Measurements from ENCODE around the gene ATP5MK.
"Not testable (repeated sequence)": the region's sequence is repeated elsewhere in the genome, so short reads cannot be mapped to it uniquely, and the experiment has no call there.

Gene ATP5MK

DNA sequence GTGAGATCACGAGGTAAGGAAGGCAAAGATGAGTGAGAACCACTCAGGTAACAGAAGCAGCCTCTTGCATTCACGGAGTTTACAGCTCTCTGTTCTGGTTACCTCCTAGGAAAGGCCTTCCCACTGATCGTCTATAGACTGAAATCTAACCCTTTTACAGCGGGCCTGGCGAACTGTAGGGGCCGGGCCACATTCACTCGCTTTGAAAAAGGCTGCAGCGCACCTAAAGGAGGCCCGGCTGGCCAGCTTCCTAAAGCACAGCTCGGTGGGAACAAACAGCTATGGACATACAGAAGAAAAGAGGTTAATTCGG lies 565 bp downstream of the ATP5MK start:
- H3K4me1 ChIP-seq (ENCODE audit: control insufficient read depth, insufficient read depth, low read length) = peaks cover 21% of the 10 kb centered on the region
- peaks cover 50% of the 10 kb centered on the region for H3K36me3 ChIP-seq (ENCODE audit: insufficient read depth, low read length)
- H3K9me3 ChIP-seq (replicated peaks; ENCODE audit: low read length) = no peaks in the 10 kb centered on the region

DNA sequence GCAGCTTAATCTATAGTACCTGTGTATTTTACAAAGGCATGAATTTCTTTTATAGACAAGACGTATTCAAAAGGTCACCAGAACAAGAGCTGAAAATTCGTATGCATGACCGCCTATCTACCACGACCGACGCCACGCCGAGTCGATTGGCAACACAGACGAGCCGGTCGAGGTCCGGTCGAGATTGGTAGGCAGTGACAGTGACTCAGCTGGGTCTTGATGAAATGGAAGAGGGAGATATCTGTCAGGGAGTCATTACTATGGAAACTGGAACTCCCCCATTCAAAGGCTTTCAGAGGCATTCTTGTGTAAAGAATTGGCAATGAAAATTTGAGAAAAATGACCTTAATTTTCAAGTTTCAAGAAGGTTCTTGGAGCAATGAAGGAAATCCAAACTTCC lies 2.1 kb downstream of the ATP5MK start:
- peak overlapping the region; percentile 5 for H3K4me2 ChIP-seq (ENCODE audit: low read length)

More for the DNA sequence above, 565 bp downstream of the ATP5MK start:
- no peaks in the 10 kb centered on the region for H3K27me3 ChIP-seq (ENCODE audit: control insufficient read depth, insufficient read depth, low read length)
- H3K4me3 ChIP-seq (ENCODE audit: low read length) = peak overlapping the region; percentile 98
- peak overlapping the region; percentile 99 for H3K4me2 ChIP-seq (ENCODE audit: low read length)
- peak overlapping the region; percentile 98 for H3K9ac ChIP-seq (ENCODE audit: low read depth, low read length)

DNA sequence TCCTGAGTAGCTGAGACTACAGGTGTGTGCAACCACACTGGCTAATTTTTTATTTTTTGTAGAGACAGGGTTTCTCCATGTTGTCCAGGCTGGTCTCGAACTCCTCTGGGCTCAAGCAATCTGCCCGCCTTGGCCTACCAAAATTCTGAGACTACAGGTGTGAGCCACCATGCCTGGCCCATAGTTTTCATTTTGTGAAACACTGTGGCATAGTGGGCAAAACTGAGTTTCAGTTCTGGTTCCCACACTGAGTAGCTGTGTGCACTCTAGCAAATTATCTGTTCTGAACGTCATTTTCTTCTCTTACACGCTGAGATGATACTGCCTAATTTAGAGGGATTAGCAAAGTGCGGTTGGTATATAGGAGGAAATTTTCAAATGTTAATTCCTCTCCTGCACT lies 13.5 kb downstream of the ATP5MK start:
- no peak overlapping the region for H3K4me3 ChIP-seq (ENCODE audit: low read length)
- no peak overlapping the region for H3K9ac ChIP-seq (ENCODE audit: low read depth, low read length)
- H3K4me2 ChIP-seq (ENCODE audit: low read length) = no peak overlapping the region
- H3K4me1 ChIP-seq (ENCODE audit: control insufficient read depth, insufficient read depth, low read length) = no peaks in the 10 kb centered on the region
- peaks cover 19% of the 10 kb centered on the region for H3K36me3 ChIP-seq (ENCODE audit: insufficient read depth, low read length)
- H3K27me3 ChIP-seq (ENCODE audit: control insufficient read depth, insufficient read depth, low read length) = no peaks in the 10 kb centered on the region
- no peaks in the 10 kb centered on the region for H3K9me3 ChIP-seq (replicated peaks; ENCODE audit: low read length)

More for the DNA sequence above, 2.1 kb downstream of the ATP5MK start:
- H3K4me1 ChIP-seq (ENCODE audit: control insufficient read depth, insufficient read depth, low read length) = peaks cover 21% of the 10 kb centered on the region
- H3K36me3 ChIP-seq (ENCODE audit: insufficient read depth, low read length) = peaks cover 45% of the 10 kb centered on the region
- H3K9ac ChIP-seq (ENCODE audit: low read depth, low read length) = no peak overlapping the region
- no peaks in the 10 kb centered on the region for H3K9me3 ChIP-seq (replicated peaks; ENCODE audit: low read length)
- no peaks in the 10 kb centered on the region for H3K27me3 ChIP-seq (ENCODE audit: control insufficient read depth, insufficient read depth, low read length)
- H3K4me3 ChIP-seq (ENCODE audit: low read length) = no peak overlapping the region

GRCh38 chr10:103374263-103374662 lies 22.0 kb downstream of the ATP5MK start:
- Histone ChIP-seq H3K27me3 (ENCODE audit: control insufficient read depth, insufficient read depth, low read length) (no peaks in the 10 kb centered on the region), H3K4me3 (ENCODE audit: low read length) (no peak overlapping the region), H3K4me1 (ENCODE audit: control insufficient read depth, insufficient read depth, low read length) (no peaks in the 10 kb centered on the region), H3K9me3 (replicated peaks; ENCODE audit: low read length) (no peaks in the 10 kb centered on the region), H3K9ac (ENCODE audit: low read depth, low read length) (no peak overlapping the region), H3K36me3 (ENCODE audit: insufficient read depth, low read length) (peaks cover 14% of the 10 kb centered on the region), H3K4me2 (ENCODE audit: low read length) (no peak overlapping the region)

DNA sequence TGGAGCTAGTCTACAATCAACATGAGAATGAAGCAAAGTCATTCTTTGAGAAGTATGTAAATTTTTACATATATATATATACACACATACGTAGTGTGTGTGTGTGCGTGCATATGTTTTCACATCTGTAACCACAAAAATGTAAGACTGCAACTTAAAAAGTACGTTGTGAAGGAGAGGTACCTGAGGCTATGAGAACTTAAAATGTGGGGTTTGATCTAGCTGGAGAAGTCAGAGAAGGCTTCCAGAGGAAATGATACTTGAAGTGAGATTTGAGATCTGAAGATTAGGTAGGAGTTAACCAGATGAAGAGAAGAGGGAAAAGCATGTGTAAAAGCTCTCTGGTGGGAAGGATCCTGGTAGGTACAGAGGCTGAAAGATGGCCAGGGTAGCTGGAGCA lies 22.7 kb downstream of the ATP5MK start:
- Histone ChIP-seq H3K4me1 (ENCODE audit: control insufficient read depth, insufficient read depth, low read length) (no peaks in the 10 kb centered on the region), H3K4me2 (ENCODE audit: low read length) (no peak overlapping the region), H3K9me3 (replicated peaks; ENCODE audit: low read length) (no peaks in the 10 kb centered on the region), H3K36me3 (ENCODE audit: insufficient read depth, low read length) (peaks cover 14% of the 10 kb centered on the region), H3K9ac (ENCODE audit: low read depth, low read length) (no peak overlapping the region), H3K4me3 (ENCODE audit: low read length) (no peak overlapping the region), H3K27me3 (ENCODE audit: control insufficient read depth, insufficient read depth, low read length) (no peaks in the 10 kb centered on the region)

- peaks cover 3% of the 10 kb centered on the region for H3K4me1 ChIP-seq (ENCODE audit: control insufficient read depth, insufficient read depth, low read length)
- peak within 1 kb of the TSS; percentile 85 for H3K4me2 ChIP-seq (ENCODE audit: low read length)
- no peaks in the 10 kb centered on the region for H3K36me3 ChIP-seq (ENCODE audit: insufficient read depth, low read length)
- H3K4me3 ChIP-seq (ENCODE audit: low read length) = peak within 1 kb of the TSS; percentile 87
- H3K9me3 ChIP-seq (replicated peaks; ENCODE audit: low read length) = no peaks in the 10 kb centered on the region
- peak within 1 kb of the TSS; percentile 81 for H3K9ac ChIP-seq (ENCODE audit: low read depth, low read length)
- H3K27me3 ChIP-seq (ENCODE audit: control insufficient read depth, insufficient read depth, low read length) = no peaks in the 10 kb centered on the region
Measured at GRCh38 chr10:103367782-103368518, 28.3 kb downstream of the ATP5MK start, which contains the start of gene TAF5. TSS of gene TAF5 (plus strand) at chr10:103367976. CDS start at chr10:103367990, 14 bp downstream.

GRCh38 chr10:103367379-103367781 lies 28.9 kb downstream of the ATP5MK start:
- Histone ChIP-seq H3K4me1 (ENCODE audit: control insufficient read depth, insufficient read depth, low read length) (peaks cover 3% of the 10 kb centered on the region), H3K36me3 (ENCODE audit: insufficient read depth, low read length) (no peaks in the 10 kb centered on the region), H3K27me3 (ENCODE audit: control insufficient read depth, insufficient read depth, low read length) (no peaks in the 10 kb centered on the region), H3K4me3 (ENCODE audit: low read length) (peak overlapping the region; percentile 87), H3K9me3 (replicated peaks; ENCODE audit: low read length) (no peaks in the 10 kb centered on the region), H3K9ac (ENCODE audit: low read depth, low read length) (peak overlapping the region; percentile 81), H3K4me2 (ENCODE audit: low read length) (peak overlapping the region; percentile 85)

- H3K9me3 ChIP-seq (replicated peaks; ENCODE audit: low read length); H3K9ac ChIP-seq (ENCODE audit: low read depth, low read length); H3K4me2 ChIP-seq (ENCODE audit: low read length); H3K4me3 ChIP-seq (ENCODE audit: low read length); H3K4me1 ChIP-seq (ENCODE audit: control insufficient read depth, insufficient read depth, low read length); H3K27me3 ChIP-seq (ENCODE audit: control insufficient read depth, insufficient read depth, low read length); H3K36me3 ChIP-seq (ENCODE audit: insufficient read depth, low read length): not testable (repeated sequence)
Measured at GRCh38 chr10:103360791-103361190, 35.5 kb downstream of the ATP5MK start.

GRCh38 chr10:103359493-103359892 lies 36.8 kb downstream of the ATP5MK start:
- H3K4me1 ChIP-seq (ENCODE audit: control insufficient read depth, insufficient read depth, low read length); H3K27me3 ChIP-seq (ENCODE audit: control insufficient read depth, insufficient read depth, low read length); H3K4me3 ChIP-seq (ENCODE audit: low read length); H3K9ac ChIP-seq (ENCODE audit: low read depth, low read length); H3K36me3 ChIP-seq (ENCODE audit: insufficient read depth, low read length); H3K9me3 ChIP-seq (replicated peaks; ENCODE audit: low read length); H3K4me2 ChIP-seq (ENCODE audit: low read length): not testable (repeated sequence)

GRCh38 chr10:103355906-103356599 lies 40.2 kb downstream of the ATP5MK start:
- H3K4me2 ChIP-seq (ENCODE audit: low read length) = no peak overlapping the region
- peaks cover 6% of the 10 kb centered on the region for H3K4me1 ChIP-seq (ENCODE audit: control insufficient read depth, insufficient read depth, low read length)

DNA sequence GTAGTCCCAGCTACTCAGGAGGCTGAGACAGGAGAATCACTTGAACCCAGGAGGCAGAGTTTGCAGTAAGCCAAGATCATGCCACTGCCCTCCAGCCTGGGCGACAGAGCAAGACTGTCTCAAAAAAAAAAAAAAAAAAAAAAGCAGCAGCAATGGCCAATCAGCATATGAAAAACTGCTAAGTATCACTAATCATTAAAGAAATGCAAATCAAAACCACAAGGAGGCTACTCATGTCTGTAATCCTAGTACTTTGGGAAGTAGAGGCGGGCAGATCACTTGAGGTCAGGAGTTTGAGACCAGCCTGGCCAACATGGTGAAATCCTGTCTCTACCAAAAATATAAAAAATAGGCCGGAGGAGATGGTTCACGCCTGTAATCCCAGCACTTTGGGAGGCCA lies 41.7 kb downstream of the ATP5MK start:
- not testable (repeated sequence) for H3K4me2 ChIP-seq (ENCODE audit: low read length); H3K36me3 ChIP-seq (ENCODE audit: insufficient read depth, low read length); H3K9me3 ChIP-seq (replicated peaks; ENCODE audit: low read length); H3K4me3 ChIP-seq (ENCODE audit: low read length); H3K4me1 ChIP-seq (ENCODE audit: control insufficient read depth, insufficient read depth, low read length); H3K27me3 ChIP-seq (ENCODE audit: control insufficient read depth, insufficient read depth, low read length); H3K9ac ChIP-seq (ENCODE audit: low read depth, low read length)

More at GRCh38 chr10:103355906-103356599, 40.2 kb downstream of the ATP5MK start:
- no peaks in the 10 kb centered on the region for H3K9me3 ChIP-seq (replicated peaks; ENCODE audit: low read length)
- H3K27me3 ChIP-seq (ENCODE audit: control insufficient read depth, insufficient read depth, low read length) = no peaks in the 10 kb centered on the region
- H3K4me3 ChIP-seq (ENCODE audit: low read length) = no peak overlapping the region
- no peak overlapping the region for H3K9ac ChIP-seq (ENCODE audit: low read depth, low read length)
- H3K36me3 ChIP-seq (ENCODE audit: insufficient read depth, low read length) = no peaks in the 10 kb centered on the region

DNA sequence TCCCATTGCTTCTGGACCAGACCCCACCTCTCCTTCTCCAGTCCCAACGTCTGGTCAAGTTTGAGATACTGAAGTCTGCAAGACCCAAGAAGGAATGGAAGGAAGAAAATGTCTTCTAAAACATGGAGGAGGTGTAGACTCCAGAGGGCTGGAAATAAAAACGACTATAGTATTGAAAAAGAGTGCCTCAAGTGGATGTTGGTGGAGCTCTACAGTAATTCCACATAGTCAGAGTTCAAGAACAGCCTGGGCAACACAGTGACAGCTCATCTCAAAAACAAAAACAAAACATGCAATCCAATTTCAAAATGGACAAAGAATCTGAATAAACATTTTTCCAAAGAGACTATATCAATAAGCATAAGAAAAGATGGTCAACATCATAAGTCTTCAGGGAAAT lies 43.0 kb downstream of the ATP5MK start:
- no peak overlapping the region for H3K4me2 ChIP-seq (ENCODE audit: low read length)
- H3K36me3 ChIP-seq (ENCODE audit: insufficient read depth, low read length) = no peaks in the 10 kb centered on the region
- H3K4me3 ChIP-seq (ENCODE audit: low read length) = no peak overlapping the region

More for the DNA sequence above, 43.0 kb downstream of the ATP5MK start:
- Histone ChIP-seq H3K4me1 (ENCODE audit: control insufficient read depth, insufficient read depth, low read length) (peaks cover 6% of the 10 kb centered on the region), H3K9me3 (replicated peaks; ENCODE audit: low read length) (no peaks in the 10 kb centered on the region), H3K9ac (ENCODE audit: low read depth, low read length) (no peak overlapping the region), H3K27me3 (ENCODE audit: control insufficient read depth, insufficient read depth, low read length) (no peaks in the 10 kb centered on the region)
